Esophagus muscularis mucosa (tissue), 3 donors: ENCODE data around the gene GRHL3.

Experiments used
- CTCF ChIP-seq, 3 experiments: fragments of 200-600 bp in 2 of 3; fragments of 450-650 bp in 1 of 3; sonication (generic) in 2 of 3; IDR thresholded peaks; one replicate each; pipeline ENCODE4 v1.5.1; 2017 to 2019; ENCODE audit warnings: antibody characterized with exemption in 3 of 3, mild to moderate bottlenecking in 2 of 3, moderate library complexity in 1 of 3
- POLR2A ChIP-seq: fragments of 450-650 bp; IDR thresholded peaks from one replicate; pipeline ENCODE4 v1.6.1; 2017; ENCODE audit warnings: antibody characterized with exemption, moderate library complexity, mild to moderate bottlenecking, low read depth

GRCh38 chr1:24369199-24369598 lies 50.0 kb downstream of the GRHL3 start:
- TF ChIP-seq CTCF (IDR thresholded peaks at IDR 0.05) (no peak), POLR2A (no peak)
